Measurements from ENCODE around the gene ZFP36. TPM values are rescaled to one million over a fixed set of nuclear protein-coding genes. Genes with fewer than 3 reads are reported as not detected.

Gene ZFP36
- total RNA-seq, 2 experiments from 2014 or later: 1,278 to 1,362 TPM

GRCh38 chr19:39409208-39410016, 2.8 kb downstream of the ZFP36 start:
- peaks cover 74% of the 10 kb centered on the region for H3K36me3 Mint-ChIP-seq (ENCODE audit: low read depth)
- Histone ChIP-seq H3K9me3 (ENCODE audit: control insufficient read depth in 1 of 2, insufficient read depth in 1 of 2, low read length in 2 of 2) (no peaks in the 10 kb centered on the region), H3K27ac (ENCODE audit: low read depth in 1 of 2, low read length in 2 of 2) (peak overlapping the region; percentile 100), H3K36me3 (ENCODE audit: insufficient read depth, low read length) (peaks cover 29% of the 10 kb centered on the region), H3K4me1 (ENCODE audit: insufficient read depth, low read length) (peaks cover 84% of the 10 kb centered on the region), H3K4me3 (ENCODE audit: low read length) (peak overlapping the region; percentile 100), H3K27me3 (ENCODE audit: control insufficient read depth in 1 of 2, insufficient read depth in 2 of 2, low read length in 2 of 2) (no peaks in the 10 kb centered on the region)
- H3K27ac Mint-ChIP-seq: peak overlapping the region; percentile 98
- ChIA-PET POLR2A (interaction anchor here (0.7 to 9.4 kb wide), 6 partner anchors 10 to 67 kb away, joined by 3 to 144 read pairs (median 43); partner anchors contain the start of genes MED29, PAF1, RPS16 and SAMD4B), CTCF (interaction anchor here (3.4 kb wide), 1 partner anchor 12 kb away, joined by 21 read pairs; no protein-coding TSS in a partner anchor)
- intact Hi-C loops (cut with DNase I, micrococcal nuclease): loop anchor here (5.0 to 10.0 kb wide), 2 partner anchors 285 to 287 kb away; partner anchors contain the start of gene PAK4 (in 1 of the 2)
- H3K27me3 Mint-ChIP-seq: peaks cover 12% of the 10 kb centered on the region
- no peaks in the 10 kb centered on the region for H3K9me3 Mint-ChIP-seq
- H3K4me3 Mint-ChIP-seq: peak overlapping the region; percentile 99
- H3K4me1 Mint-ChIP-seq (ENCODE audit: low read depth): peaks cover 55% of the 10 kb centered on the region
- peak; percentile 78 to 94 (median 90) for DNase-seq
- ATAC-seq (ENCODE audit: poor library complexity): peak; percentile 5
- TF ChIP-seq CTCF (IDR thresholded peaks at IDR 0.05): no peak

GRCh38 chr19:39410017-39410830, 3.6 kb downstream of the ZFP36 start:
- CTCF ChIA-PET: no interaction called here

More at GRCh38 chr19:39410017-39410830, 3.6 kb downstream of the ZFP36 start:
- Mint-ChIP-seq H3K36me3 (ENCODE audit: low read depth) (peaks cover 76% of the 10 kb centered on the region), H3K4me3 (peak overlapping the region; percentile 95), H3K9me3 (no peaks in the 10 kb centered on the region), H3K27ac (peak overlapping the region; percentile 98), H3K27me3 (peaks cover 12% of the 10 kb centered on the region), H3K4me1 (ENCODE audit: low read depth) (peaks cover 53% of the 10 kb centered on the region)
- TF ChIP-seq CTCF (IDR thresholded peaks at IDR 0.05): no peak
- Histone ChIP-seq H3K4me1 (ENCODE audit: insufficient read depth, low read length) (peaks cover 84% of the 10 kb centered on the region), H3K27ac (ENCODE audit: low read depth in 1 of 2, low read length in 2 of 2) (peak overlapping the region; percentile 100), H3K27me3 (ENCODE audit: control insufficient read depth in 1 of 2, insufficient read depth in 2 of 2, low read length in 2 of 2) (no peaks in the 10 kb centered on the region), H3K9me3 (ENCODE audit: control insufficient read depth in 1 of 2, insufficient read depth in 1 of 2, low read length in 2 of 2) (no peaks in the 10 kb centered on the region), H3K36me3 (ENCODE audit: insufficient read depth, low read length) (peaks cover 29% of the 10 kb centered on the region), H3K4me3 (ENCODE audit: low read length) (peak overlapping the region; percentile 100)
- intact Hi-C loops (cut with DNase I, micrococcal nuclease): loop anchor here (5.0 to 10.0 kb wide), 2 partner anchors 285 to 288 kb away; partner anchors contain the start of gene PAK4 (in 1 of the 2)
- DNase-seq: peak in 13 of 14 experiments; percentile 55 to 89 (median 71)
- POLR2A ChIA-PET: interaction anchor here (0.7 to 4.5 kb wide), 3 partner anchors 11 to 35 kb away, joined by 5 to 126 read pairs (median 48); partner anchors contain the start of genes MED29, PAF1 and SUPT5H
- peak; percentile 24 for ATAC-seq (ENCODE audit: poor library complexity)
